ENCODE measurements around the gene REST. TPM values are rescaled to one million over a fixed set of nuclear protein-coding genes. Genes with fewer than 3 reads are reported as not detected.

Gene REST
- total and polyA plus RNA-seq, 9 of the 15 experiments (the other 6 are each of a cell fraction or from before 2014, with no cell fraction given): 2.9 to 24.0 (median 19.2) TPM

DNA sequence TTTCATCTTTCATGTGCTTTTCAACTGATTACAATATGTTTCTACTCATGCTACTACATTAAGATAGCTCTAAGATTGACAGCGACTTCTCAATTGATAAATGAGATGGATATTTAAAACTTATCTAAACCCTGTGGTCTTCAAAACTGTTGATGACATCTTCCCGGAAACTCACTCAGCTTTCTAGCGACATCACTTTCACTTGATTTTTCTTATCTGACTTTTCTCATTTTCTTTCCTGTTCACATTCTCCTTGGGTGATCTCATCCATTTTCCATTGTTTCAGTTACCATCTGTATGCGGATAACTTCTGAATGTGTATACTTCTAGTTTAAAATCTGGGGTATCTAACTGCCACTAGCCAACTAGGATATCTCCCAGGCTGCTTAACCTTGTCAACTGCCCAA, 74.1 kb downstream of the REST start (continued):
- TF ChIP-seq POLR3A (IDR thresholded peaks at IDR 0.05; ENCODE audit: borderline replicate concordance, extremely low read depth, insufficient read depth, insufficient read length) (no peak), JUN (IDR thresholded peaks at IDR 0.05; ENCODE audit: borderline replicate concordance, low read depth, low read length) (peak; percentile 83), JUN (CRISPR knock-in tag; IDR thresholded peaks at IDR 0.05; ENCODE audit: borderline replicate concordance) (no peak), NCOR1 (IDR thresholded peaks at IDR 0.05) (peak; percentile 24; the same call in 1 of the 2 replicates), SMARCE1 (IDR thresholded peaks at IDR 0.05) (peak; percentile 68), TRIM24 (IDR thresholded peaks at IDR 0.05) (0 out of 4 replicates have a peak, but pooled peaks of 1 of the 2 experiments have one; percentile 27), NBN (IDR thresholded peaks at IDR 0.05; ENCODE audit: low read depth) (peak; percentile 58; the same call in 1 of the 2 replicates), ZNF121 (CRISPR knock-in tag; conservative IDR thresholded peaks at IDR 0.05) (no peak), MEIS2 (IDR thresholded peaks at IDR 0.05; ENCODE audit: partially characterized antibody) (peak; percentile 92), JUND (IDR thresholded peaks at IDR 0.05; ENCODE audit: borderline replicate concordance, low read depth, low read length) (peak; percentile 87), JUND (tag; IDR thresholded peaks at IDR 0.05; ENCODE audit: borderline replicate concordance, low read depth, low read length) (peak; percentile 85; the same call in 1 of the 3 replicates), TEAD4 (IDR thresholded peaks at IDR 0.05; ENCODE audit: low read length) (peak; percentile 73), TEAD4 (CRISPR knock-in tag; IDR thresholded peaks at IDR 0.05; ENCODE audit: borderline replicate concordance) (no peak), HDAC1 (IDR thresholded peaks at IDR 0.05) (peak in 1 of 2 experiments; percentile 53; a peak in 1 of 4 replicates)
- TF ChIP-seq, protein P1, sequence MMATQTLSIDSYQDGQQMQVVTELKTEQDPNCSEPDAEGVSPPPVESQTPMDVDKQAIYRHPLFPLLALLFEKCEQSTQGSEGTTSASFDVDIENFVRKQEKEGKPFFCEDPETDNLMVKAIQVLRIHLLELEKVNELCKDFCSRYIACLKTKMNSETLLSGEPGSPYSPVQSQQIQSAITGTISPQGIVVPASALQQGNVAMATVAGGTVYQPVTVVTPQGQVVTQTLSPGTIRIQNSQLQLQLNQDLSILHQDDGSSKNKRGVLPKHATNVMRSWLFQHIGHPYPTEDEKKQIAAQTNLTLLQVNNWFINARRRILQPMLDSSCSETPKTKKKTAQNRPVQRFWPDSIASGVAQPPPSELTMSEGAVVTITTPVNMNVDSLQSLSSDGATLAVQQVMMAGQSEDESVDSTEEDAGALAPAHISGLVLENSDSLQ (IDR thresholded peaks at IDR 0.05): peak; percentile 91
- TF ChIP-seq, protein P2, sequence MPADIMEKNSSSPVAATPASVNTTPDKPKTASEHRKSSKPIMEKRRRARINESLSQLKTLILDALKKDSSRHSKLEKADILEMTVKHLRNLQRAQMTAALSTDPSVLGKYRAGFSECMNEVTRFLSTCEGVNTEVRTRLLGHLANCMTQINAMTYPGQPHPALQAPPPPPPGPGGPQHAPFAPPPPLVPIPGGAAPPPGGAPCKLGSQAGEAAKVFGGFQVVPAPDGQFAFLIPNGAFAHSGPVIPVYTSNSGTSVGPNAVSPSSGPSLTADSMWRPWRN (IDR thresholded peaks at IDR 0.05; ENCODE audit: low read depth): 0 out of 2 replicates have a peak, but pooled peaks have one; percentile 36
- TF ChIP-seq, protein P3, sequence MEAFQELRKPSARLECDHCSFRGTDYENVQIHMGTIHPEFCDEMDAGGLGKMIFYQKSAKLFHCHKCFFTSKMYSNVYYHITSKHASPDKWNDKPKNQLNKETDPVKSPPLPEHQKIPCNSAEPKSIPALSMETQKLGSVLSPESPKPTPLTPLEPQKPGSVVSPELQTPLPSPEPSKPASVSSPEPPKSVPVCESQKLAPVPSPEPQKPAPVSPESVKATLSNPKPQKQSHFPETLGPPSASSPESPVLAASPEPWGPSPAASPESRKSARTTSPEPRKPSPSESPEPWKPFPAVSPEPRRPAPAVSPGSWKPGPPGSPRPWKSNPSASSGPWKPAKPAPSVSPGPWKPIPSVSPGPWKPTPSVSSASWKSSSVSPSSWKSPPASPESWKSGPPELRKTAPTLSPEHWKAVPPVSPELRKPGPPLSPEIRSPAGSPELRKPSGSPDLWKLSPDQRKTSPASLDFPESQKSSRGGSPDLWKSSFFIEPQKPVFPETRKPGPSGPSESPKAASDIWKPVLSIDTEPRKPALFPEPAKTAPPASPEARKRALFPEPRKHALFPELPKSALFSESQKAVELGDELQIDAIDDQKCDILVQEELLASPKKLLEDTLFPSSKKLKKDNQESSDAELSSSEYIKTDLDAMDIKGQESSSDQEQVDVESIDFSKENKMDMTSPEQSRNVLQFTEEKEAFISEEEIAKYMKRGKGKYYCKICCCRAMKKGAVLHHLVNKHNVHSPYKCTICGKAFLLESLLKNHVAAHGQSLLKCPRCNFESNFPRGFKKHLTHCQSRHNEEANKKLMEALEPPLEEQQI (IDR thresholded peaks at IDR 0.05): peak; percentile 66; the same call in 1 of the 2 replicates
- TF ChIP-seq, protein P4, sequence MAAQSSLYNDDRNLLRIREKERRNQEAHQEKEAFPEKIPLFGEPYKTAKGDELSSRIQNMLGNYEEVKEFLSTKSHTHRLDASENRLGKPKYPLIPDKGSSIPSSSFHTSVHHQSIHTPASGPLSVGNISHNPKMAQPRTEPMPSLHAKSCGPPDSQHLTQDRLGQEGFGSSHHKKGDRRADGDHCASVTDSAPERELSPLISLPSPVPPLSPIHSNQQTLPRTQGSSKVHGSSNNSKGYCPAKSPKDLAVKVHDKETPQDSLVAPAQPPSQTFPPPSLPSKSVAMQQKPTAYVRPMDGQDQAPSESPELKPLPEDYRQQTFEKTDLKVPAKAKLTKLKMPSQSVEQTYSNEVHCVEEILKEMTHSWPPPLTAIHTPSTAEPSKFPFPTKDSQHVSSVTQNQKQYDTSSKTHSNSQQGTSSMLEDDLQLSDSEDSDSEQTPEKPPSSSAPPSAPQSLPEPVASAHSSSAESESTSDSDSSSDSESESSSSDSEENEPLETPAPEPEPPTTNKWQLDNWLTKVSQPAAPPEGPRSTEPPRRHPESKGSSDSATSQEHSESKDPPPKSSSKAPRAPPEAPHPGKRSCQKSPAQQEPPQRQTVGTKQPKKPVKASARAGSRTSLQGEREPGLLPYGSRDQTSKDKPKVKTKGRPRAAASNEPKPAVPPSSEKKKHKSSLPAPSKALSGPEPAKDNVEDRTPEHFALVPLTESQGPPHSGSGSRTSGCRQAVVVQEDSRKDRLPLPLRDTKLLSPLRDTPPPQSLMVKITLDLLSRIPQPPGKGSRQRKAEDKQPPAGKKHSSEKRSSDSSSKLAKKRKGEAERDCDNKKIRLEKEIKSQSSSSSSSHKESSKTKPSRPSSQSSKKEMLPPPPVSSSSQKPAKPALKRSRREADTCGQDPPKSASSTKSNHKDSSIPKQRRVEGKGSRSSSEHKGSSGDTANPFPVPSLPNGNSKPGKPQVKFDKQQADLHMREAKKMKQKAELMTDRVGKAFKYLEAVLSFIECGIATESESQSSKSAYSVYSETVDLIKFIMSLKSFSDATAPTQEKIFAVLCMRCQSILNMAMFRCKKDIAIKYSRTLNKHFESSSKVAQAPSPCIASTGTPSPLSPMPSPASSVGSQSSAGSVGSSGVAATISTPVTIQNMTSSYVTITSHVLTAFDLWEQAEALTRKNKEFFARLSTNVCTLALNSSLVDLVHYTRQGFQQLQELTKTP (IDR thresholded peaks at IDR 0.05; ENCODE audit: low read depth in 1 of 2, partially characterized antibody in 2 of 2): peak in 1 of 2 experiments; percentile 34

Measured in K562 (cell line).